Measurements from ENCODE around the gene PPP2R5C. TPM values are rescaled to one million over a fixed set of nuclear protein-coding genes. Genes with fewer than 3 reads are reported as not detected.

PPP2R5C gene
- total RNA-seq, 1 donor from 2014 or later: 60.8 TPM

DNA sequence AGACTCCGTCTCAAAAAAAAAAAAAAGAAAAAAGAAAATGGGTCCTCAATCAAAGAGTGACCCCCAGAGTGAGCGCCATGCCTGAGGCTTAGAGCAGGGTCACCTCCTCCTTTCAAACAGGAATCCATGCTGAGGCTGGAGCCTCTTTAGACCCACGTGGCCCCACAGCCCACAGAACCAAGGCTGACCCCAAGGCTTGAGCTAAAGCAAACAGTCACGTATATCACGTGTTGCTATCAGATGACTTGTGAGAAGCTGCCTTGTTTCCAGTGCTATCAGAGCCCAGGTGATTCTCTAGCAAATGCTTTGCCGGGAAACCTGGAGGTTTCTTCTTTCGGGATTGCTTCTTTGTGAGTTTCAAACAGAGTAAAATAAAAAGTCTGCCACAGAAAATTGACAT, 171.2 kb downstream of the PPP2R5C start:
- no peak for DNase-seq (ENCODE audit: low spot score)
- ATAC-seq: peak; percentile 8

DNA sequence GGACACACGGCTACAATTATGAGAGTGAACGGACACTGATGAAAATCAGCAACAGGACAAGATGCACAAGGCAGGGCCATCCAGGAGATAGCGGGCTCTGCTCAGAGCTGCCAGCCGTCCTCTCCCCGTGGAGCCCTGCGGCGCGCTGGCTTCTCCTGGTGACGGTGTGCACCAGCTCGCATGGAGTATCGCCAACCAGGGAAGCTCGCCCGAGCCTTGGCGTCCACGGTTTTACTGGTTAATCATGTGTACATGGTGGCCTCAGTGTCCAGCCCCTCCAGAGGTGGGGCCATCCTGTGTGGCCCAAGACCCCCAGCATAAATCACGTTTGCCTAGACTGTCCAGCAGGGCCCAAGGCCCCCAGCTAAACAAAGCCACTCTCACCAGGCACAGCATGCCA, 171.7 kb downstream of the PPP2R5C start:
- ATAC-seq (no peak), DNase-seq (ENCODE audit: low spot score) (no peak)

DNA sequence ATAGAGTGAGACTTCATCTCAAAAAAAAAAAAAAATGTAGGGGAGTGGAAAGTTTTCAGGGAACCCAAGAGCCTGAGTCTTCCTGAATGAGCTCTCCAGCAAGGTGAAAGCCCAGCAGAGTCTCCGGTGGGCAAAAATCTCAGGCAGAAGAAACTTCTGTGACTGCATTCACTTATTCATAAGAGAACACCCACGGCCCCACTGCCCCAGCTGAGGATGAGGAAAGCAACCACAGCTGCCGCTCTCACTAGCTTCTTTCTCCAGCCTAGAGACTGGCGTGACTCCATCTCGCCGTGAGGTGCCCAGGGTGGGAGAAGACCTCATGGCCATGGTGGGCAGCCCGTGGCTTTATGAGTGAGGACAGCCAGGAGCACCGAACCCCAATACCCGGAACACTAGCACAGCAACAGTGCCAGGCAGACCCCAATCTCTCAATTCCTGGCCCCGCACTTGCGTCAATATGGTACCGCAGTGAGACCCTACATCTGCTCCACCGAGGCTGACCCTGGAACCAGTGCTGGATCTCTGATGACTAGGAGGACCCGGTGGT, 173.2 kb downstream of the PPP2R5C start:
- no peak for DNase-seq (ENCODE audit: low spot score)
- no peak for ATAC-seq

DNA sequence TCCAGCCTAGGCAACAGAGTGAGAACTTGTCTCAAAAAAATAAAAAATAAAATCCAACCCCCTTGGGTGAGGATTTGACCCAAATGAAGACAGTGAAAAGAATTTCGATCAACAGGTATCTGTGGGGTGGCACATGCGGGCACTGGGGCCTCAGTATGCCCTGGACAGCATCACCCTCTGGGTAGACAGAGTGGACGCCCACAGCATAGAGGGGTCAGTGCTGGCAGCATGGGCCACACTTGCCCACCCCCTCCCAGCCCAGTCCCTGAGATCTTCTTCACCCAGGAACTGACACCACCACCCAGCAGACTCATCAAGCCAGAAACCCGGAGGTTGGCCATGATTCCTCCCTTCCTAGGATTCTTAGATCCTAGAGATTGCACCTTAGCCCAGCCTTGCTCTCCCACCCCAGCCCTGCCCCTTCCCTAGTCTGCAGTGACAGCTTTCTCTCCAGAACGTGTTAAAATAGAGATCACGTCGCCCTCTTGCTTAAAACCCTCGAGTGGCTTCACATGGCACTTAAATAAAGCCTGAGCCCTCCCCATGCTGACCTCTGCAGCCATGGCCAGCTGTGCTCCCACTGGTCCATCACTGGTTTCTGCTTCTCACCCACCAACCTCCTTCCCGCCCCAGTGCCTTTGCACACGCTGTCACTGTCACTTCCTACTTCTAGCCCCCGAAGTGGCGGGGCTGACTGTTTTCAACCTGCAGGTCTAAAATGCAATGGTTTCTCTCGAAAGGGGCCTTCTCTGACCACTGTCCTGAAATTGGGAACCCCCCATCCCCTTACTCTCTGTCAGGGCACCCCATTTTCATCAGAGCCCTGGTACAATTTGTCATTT, 176.6 kb downstream of the PPP2R5C start:
- no peak for DNase-seq (ENCODE audit: low spot score)
- no peak for ATAC-seq

DNA sequence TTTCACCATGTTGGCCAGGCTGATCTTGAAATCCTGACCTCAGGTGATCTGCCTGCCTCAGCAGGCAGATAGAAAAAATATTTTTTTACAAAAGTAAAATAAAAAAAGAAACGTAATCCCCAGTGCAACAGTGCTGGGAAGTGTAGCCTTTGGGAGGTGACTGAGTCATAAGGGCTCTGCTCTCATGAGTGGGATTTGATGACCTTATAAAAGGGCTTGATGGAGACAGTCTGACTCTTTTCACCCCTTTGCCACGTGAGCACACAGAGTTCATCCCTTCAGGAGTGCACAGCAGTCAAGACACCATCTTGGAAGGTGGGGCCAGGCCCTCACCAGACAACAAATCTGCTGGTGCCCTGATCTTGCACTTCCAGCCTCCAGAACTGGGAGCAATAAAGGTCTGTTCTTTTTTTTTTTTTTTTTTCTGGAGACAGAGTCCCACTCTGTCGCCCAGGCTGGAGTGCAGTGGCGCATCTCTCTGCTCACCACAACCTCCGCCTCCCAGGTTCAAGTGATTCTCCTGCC, 178.2 kb downstream of the PPP2R5C start:
- no peak for ATAC-seq
- no peak for DNase-seq (ENCODE audit: low spot score)

DNA sequence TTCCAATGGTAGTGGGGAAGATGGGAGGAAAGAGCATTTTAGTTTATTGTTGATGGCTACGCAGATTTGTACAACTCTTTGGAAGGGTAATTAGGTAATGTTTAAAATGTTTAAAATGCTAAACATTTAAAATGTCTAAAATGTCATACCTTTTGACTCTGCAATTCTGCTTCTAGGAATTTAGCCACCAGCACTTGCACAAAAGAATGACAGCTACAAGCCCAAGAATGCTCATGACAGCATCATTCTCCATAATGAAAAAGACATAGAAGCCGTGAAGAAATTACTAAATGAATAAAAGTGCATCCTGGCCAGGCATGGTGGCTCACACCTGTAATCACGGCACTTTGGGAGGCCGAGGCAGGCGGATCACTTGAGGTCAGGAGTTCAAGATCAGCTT, 182.9 kb downstream of the PPP2R5C start:
- ATAC-seq: no peak
- no peak for DNase-seq (ENCODE audit: low spot score)

DNA sequence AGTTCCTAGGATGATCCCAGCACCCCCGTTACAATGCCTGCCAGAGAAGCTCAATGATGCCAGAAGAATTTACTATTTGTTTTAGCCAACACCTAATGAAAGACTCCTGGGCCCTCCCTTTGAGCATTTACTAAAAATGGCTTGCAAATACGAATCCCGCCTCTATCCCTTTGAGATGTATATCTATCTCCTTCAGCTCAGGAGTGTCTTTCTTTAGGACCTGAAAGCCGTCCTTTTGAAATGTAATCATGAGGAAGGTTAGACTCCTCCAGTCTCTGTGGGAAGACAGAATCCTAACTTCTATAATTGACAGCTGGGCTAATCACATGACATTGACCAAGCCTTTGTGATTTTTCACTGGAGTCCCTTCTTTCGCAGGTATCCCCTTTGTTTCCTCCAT, 183.7 kb downstream of the PPP2R5C start:
- ATAC-seq (no peak), DNase-seq (ENCODE audit: low spot score) (no peak)

DNA sequence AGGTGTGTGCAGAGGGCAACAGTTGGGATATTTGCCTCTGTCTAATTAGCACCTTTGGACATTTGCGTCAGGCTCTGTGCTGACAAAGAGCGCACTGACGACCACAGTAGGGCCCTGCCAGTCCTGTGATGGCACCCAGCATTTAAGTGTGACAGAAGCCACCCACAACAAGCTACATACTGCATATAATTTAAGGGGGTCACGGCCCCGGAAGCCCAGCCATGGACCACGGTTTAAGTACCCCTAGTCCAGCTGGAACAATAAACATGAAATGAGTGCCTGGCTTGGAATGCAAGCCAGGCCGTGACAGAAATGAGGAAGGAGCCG, 186.0 kb downstream of the PPP2R5C start:
- DNase-seq (ENCODE audit: low spot score): no peak
- peak; percentile 8 for ATAC-seq

DNA sequence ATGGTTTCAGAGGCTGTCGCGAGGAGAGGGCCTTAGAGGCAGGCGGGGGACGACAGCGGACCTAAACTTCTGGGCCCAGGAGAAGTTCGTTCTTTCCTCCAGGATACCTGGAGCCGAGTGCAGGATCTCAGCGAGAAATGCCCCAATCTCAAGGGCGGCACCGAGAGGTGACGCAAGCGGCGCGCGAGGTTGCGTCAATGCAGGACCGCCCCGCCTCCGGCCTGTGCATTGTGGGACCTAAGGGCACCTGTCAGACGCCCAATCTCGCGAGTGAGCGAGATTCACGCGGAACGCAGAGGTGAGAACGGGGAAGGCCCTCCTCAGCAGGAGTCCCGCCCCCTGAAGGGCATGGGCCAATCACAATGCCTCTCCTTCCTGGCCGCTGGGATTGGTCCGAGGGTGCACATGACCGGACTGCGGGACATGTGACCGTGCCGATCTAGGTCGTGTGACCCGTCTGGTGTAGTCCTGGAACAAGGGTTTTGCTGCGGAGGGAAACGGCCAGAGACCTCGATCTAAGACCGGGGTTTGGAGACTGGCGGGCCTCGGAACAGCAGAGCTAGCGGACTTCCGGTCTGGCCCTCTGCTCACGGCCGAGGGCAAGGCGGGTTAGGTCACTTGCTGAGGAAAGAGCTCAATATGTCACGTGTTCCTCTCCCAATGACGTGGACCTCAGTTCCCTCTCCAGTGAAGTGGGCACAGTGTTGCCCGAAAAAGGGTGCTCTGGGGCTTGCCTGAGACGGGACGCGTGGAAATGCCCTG, 186.6 kb downstream of the PPP2R5C start:
- ATAC-seq (peak; percentile 94), DNase-seq (ENCODE audit: low spot score) (peak; percentile 100)

DNA sequence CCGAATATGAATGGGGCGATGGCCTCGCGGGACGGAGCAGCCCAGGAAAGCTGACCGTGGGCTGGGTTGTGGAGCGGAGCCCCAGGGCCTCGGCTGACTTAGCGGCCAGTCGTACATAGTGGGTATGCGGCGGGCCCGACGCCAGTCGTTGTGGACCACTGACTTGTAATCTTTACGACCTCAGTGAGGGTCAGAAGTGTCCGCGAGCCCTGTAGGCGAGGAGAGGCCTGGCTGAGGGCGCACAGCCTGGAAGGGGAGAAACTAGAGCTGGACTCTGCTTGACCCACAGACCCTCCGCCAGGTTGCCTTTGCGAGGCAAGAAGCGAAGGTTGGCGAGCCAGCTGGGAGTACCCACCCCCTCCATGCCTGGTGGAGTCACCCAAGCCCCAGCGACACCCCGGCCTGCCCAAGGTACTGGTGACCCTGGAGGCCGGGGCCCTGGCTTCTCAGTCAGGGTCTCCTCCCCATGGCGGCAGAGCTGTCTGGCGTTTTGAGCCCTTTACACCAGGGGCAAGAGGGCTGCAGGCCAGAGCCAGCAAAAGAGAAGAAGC, 187.2 kb downstream of the PPP2R5C start:
- ATAC-seq: no peak
- no peak for DNase-seq (ENCODE audit: low spot score)

DNA sequence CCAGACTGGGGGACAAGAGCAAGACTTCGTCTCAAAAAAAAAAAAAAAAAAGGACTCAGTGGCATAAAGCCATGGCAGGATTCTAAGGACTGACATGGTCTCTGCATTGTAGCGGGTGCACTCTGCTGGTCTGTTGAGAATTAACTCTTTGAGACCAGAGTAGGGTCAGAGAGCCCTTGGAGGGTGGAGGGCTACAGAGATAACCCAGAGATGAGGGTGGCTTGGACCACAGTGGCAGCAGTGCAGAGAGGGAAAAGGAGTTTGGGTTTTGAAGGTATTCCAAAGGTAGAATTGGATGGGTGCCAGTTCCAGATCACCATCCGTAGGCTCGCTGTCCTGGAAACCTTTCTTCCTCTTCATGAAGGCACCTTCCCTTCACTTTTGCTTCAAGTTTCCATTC, 188.6 kb downstream of the PPP2R5C start:
- ATAC-seq: no peak
- DNase-seq (ENCODE audit: low spot score): no peak

DNA sequence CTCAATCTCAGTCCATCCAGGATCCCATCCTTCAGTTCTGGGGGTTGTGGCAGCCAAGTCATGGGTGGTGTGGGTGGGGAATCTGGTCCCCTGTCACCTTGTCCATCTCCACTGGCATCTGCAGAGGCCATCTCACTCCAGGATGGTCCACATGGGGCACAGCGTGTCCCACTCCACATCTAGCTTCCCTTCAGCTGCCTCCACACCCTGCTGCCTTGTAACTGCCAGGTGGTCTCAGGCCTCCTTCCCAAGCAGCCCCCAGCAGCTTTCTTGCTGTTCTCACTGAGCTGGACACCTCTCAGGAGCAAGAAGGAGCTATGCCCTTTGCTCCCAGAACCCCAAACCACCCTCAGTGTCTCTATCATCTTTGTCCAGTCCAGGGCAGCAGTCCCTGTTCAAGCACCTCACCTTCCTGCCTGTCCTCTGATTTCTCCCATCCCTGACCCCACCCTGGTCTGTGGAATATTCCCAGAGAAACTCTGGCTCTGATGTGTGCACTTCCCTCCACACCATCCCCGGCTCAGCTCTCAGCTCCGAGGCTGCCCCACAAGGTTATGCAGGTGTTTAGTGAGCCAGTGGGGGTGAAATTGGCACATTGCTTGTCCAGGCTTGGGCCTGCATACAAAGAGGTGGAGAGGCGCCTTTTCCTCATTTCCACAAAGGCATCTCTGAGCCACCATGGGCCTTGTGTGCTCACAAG, 189.2 kb downstream of the PPP2R5C start:
- ATAC-seq (no peak), DNase-seq (ENCODE audit: low spot score) (no peak)

DNA sequence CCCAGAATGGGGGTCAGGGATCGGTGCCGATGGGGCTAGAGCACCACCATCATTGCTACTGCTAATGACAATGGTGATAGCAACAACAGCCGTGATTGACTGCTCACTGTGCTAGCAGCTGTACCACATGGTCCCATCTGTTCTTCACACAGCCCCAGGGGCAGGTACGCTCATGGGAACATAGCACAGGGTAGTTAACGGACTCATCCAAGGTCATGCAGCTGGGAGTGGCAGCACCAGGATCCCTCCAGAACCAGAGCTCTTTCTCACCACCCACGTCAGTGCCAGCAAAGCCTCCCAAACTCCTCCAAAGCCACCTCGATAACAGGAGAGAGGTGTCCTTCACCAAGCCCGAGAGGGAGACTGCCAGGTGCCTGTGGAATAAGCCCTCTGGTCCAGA, 191.6 kb downstream of the PPP2R5C start:
- DNase-seq (ENCODE audit: low spot score) (no peak), ATAC-seq (no peak)

DNA sequence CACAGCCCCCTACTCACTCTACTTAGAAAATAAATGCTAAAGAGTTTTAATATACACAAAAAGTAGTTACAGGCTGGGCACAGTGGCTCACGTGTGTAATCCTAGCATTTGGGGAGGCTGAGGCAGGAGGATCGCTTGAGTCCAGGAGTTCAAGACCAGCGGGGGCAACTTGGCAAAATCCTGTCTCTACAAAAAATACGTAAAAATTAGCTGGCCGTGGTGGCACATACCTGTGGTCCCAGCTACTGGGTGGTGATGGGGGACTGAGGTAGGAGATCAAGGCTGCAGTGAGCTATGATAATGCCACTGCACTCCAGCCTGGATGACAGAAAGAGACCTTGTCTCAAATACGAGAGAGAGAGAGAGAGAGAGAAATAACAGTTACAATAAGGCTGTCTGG, 193.0 kb downstream of the PPP2R5C start:
- ATAC-seq (no peak), DNase-seq (ENCODE audit: low spot score) (no peak)

DNA sequence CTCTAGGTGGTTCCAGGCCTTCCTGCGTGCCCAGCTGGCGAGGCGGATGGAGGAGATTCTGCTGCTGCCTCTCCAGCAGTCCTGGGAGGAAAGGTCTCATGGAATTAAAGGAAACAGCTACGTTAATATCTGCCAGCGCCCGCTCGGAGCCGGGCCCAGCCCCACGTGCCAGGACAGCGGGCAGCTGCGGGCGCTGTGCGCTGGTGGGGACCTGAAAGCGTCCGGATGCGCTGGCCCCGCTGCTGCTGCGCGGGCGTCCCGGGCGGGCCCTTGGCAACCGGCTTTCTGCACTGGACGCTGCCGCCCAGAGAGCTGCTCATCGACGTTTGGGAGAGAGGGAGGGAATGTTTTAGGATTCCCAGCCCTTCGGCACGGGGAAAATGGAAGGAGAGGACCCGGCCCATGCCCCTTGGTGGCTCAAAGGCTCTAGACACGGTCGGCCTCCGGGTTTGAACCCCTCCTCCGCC, 194.2 kb downstream of the PPP2R5C start:
- ATAC-seq (no peak), DNase-seq (ENCODE audit: low spot score) (no peak)

DNA sequence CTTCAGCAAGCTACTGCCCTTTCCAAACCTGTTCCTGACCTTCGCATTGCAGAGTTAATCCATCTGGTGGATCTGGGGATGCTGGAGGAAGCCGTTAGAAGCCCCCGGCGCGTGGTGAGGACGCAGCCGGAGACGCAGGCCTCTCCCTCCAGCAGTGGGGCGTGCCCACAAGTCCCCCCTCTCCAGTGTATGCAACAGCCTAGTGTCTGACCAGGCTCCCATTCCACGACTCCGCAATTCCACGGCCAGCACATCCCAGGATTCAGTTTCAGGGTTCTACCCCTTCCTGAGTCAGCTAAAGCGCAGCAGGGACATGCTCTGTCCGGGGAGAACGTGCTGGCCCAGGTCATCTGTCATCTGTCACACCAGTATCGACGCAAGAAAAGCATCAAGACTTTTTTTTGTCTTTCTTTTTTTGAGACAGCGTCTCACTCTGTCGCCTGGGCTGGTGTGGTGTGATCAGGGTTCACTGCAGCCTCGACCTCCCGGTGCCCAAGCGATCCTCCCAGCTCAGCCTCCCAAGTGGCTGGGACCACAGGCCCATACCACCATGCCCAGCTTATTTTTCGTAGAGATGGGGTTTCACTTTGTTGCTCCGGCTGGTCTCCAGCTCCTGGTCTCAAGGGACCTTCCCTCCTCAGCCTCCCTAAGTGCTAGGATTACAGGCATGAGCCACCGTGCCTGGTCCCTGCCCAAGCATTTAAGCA, 194.8 kb downstream of the PPP2R5C start:
- DNase-seq (ENCODE audit: low spot score): no peak
- ATAC-seq: no peak

DNA sequence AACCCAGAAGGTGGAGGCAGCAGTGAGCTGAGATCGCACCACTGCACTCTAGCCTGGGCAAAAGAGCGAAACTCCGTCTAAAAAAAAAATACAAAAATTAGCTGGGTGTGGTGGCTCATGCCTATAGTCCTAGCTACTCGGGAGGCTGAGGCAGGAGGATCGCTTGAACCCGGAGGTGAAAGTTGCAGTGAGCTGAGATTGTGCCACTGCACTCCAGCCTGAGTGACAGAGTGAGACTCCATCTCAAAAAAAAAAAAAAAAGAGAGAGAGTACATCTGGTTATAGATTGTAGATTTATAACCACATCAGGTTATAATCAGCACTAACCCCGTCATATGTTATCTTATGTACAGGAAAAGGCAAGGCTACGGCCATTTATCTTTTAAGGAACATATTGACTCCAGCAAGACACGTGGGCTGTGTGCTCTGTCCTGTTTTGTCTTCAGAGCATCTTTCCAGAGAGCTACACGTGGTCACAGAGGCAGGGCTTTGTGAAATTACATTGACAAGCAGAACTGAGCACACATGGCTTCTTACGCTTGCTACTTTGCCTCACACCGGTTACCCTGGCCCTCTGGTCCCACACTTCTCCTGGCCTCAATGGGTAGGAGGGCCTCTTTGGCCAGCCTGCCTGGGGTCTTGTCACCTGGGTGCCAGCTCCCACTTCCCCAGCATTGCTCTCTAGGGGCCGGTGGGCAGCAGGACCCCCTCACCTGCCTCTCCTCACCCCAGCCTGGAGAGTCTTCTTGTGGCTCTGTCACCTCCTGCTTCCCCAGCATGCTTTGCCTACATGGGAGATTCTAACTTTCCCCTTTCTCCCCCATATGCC, 196.1 kb downstream of the PPP2R5C start:
- no peak for ATAC-seq
- no peak for DNase-seq (ENCODE audit: low spot score)

DNA sequence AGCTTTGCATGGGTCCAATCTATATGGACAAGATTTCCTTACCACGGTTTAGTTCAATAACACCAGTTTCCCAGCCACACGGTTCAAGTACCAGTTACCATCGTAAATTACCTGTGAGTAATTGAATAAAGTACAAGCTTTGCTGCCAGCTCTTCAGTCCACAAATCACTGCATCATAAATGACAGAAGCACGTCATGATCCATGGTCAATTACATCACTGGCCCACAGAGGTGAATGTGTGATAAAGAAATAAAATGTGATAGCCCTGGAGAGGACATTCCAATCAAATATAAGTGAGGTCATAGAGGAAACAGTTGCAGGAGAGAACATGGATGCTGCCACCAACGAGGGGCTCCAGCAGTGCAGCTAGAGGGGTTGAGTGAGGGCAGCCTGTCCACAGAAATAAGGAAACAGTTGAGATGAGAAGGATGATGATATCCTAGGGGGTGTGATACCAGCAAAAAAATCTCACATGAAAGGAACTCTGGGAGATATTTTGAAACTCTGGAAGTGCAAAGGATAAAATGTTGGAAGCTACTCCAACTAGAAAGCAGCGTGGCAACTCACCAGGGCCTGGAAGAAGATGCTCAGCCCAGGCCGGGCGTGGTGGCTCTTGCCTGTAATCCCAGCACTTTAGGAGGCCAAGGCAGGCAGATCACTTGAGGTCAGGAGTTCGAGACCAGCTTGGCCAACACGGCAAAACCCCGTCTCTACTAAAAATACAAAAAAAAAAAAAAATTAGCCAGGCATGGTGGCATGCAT, 197.1 kb downstream of the PPP2R5C start:
- no peak for DNase-seq (ENCODE audit: low spot score)
- no peak for ATAC-seq

DNA sequence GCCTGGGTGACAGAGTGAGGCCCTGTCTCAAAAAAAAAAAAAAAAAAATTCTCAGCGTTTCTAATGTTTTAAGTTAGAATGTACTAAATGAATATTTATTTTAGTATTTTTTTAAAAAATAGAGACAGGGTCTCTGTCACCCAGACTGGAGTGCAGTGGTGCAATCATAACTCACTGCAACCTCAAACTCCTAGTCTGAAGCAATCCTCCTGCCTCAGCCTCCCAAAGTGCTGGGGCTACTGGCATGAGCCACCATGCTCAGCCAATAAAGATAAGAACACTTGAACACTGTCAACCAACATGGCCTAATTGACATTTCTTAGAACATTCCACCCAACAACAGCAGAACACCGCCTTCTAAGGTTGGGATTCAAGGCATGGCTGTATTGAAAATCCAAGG, 197.8 kb downstream of the PPP2R5C start:
- DNase-seq (ENCODE audit: low spot score): no peak
- ATAC-seq: no peak
